H9 (cell line): ENCODE measurements around the gene SPRR4. TPM values are rescaled to one million over a fixed set of nuclear protein-coding genes. Genes with fewer than 3 reads are reported as not detected.

ENCODE experiments used
- DNase-seq: peaks from one replicate; pipeline ENCODE4 v3.0.0-alpha.2; 2017
- H2AFZ ChIP-seq: one replicate; pipeline ENCODE4 v1.6.1; 2013; ENCODE audit warnings: mild to moderate bottlenecking, low read length, control low read depth, moderate library complexity
- H2AK5ac ChIP-seq: 2 replicates; pipeline ENCODE4 v1.6.1; 2013; ENCODE audit warnings: low read length, control low read depth, mixed read lengths; ENCODE audit not compliant: insufficient read length
- H2BK120ac ChIP-seq: one replicate; pipeline ENCODE4 v1.6.1; 2013; ENCODE audit warnings: low read depth, mild to moderate bottlenecking, low read length, control low read depth, inconsistent platforms; ENCODE audit not compliant: poor library complexity, severe bottlenecking
- H2BK12ac ChIP-seq: 2 replicates; pipeline ENCODE4 v1.6.1; 2013; ENCODE audit warnings: low read length, control low read depth, mixed read lengths, low read depth; ENCODE audit not compliant: insufficient read length
- H2BK15ac ChIP-seq: 2 replicates; pipeline ENCODE4 v1.6.1; 2013; ENCODE audit warnings: low read depth, low read length, control low read depth
- H2BK20ac ChIP-seq: one replicate; pipeline ENCODE4 v1.6.1; 2013; ENCODE audit warnings: low read depth, mild to moderate bottlenecking, low read length, control low read depth, inconsistent platforms; ENCODE audit not compliant: poor library complexity, severe bottlenecking
- H2BK5ac ChIP-seq: 2 replicates; pipeline ENCODE4 v1.6.1; 2013; ENCODE audit warnings: low read length, control low read depth, mixed read lengths; ENCODE audit not compliant: insufficient read length
- H3K14ac ChIP-seq: 2 replicates; pipeline ENCODE4 v1.6.1; 2013; ENCODE audit warnings: low read length, control low read depth; ENCODE audit not compliant: insufficient read depth
- H3K18ac ChIP-seq: 2 replicates; pipeline ENCODE4 v1.6.1; 2013; ENCODE audit warnings: low read depth, mild to moderate bottlenecking, mixed read lengths, low read length, control low read depth; ENCODE audit not compliant: insufficient read length
- H3K23ac ChIP-seq: 2 replicates; pipeline ENCODE4 v1.6.1; 2013; ENCODE audit warnings: low read length, control low read depth, mixed read lengths, low read depth; ENCODE audit not compliant: insufficient read length
- H3K23me2 ChIP-seq: 2 replicates; pipeline ENCODE4 v1.6.1; 2013; ENCODE audit warnings: low read depth, mild to moderate bottlenecking, mixed read lengths, low read length, control low read depth; ENCODE audit not compliant: insufficient read length, poor library complexity, severe bottlenecking
- H3K27ac ChIP-seq: 2 replicates; pipeline ENCODE4 v1.5.1; 2013; ENCODE audit warnings: low read length, control low read depth, mixed read lengths, low read depth; ENCODE audit not compliant: insufficient read length
- H3K27me3 ChIP-seq: 2 replicates; pipeline ENCODE4 v1.6.1; 2013; ENCODE audit warnings: low read length, control low read depth, inconsistent platforms; ENCODE audit not compliant: insufficient read depth
- H3K4ac ChIP-seq: 2 replicates; pipeline ENCODE4 v1.6.1; 2013; ENCODE audit warnings: low read depth, mild to moderate bottlenecking, control low read depth, inconsistent platforms, low read length, moderate library complexity
- H3K4me1 ChIP-seq: 2 replicates; pipeline ENCODE4 v1.6.1; 2013; ENCODE audit warnings: low read length, control low read depth, inconsistent platforms; ENCODE audit not compliant: insufficient read depth
- H3K4me2 ChIP-seq: 2 replicates; pipeline ENCODE4 v1.6.1; 2013; ENCODE audit warnings: low read length, control low read depth, mixed read lengths; ENCODE audit not compliant: insufficient read length, insufficient read depth
- H3K56ac ChIP-seq: 2 replicates; pipeline ENCODE4 v1.6.1; 2013; ENCODE audit warnings: low read depth, mild to moderate bottlenecking, mixed read lengths, low read length, control low read depth; ENCODE audit not compliant: insufficient read length
- H3K79me1 ChIP-seq: 2 replicates; pipeline ENCODE4 v1.6.1; 2013; ENCODE audit warnings: low read depth, mild to moderate bottlenecking, moderate library complexity, low read length, control low read depth, inconsistent platforms; ENCODE audit not compliant: insufficient read depth, poor library complexity, severe bottlenecking
- H3K79me2 ChIP-seq: 2 replicates; pipeline ENCODE4 v1.6.1; 2013; ENCODE audit warnings: low read length, control low read depth, inconsistent platforms; ENCODE audit not compliant: insufficient read depth
- H3K9ac ChIP-seq: 2 replicates; pipeline ENCODE4 v1.6.1; 2013; ENCODE audit warnings: low read length, control low read depth, mixed read lengths; ENCODE audit not compliant: insufficient read length; ENCODE audit errors: extremely low read depth
- H3K9me3 ChIP-seq: one replicate; pipeline ENCODE4 v1.6.1; 2013; ENCODE audit warnings: low read depth, low read length, inconsistent platforms; ENCODE audit not compliant: control insufficient read depth
- H3T11ph ChIP-seq: one replicate; pipeline ENCODE4 v1.6.1; 2013; ENCODE audit warnings: mild to moderate bottlenecking, low read length, control low read depth, inconsistent platforms
- H4K20me1 ChIP-seq: one replicate; pipeline ENCODE4 v1.6.1; 2013; ENCODE audit not compliant: control insufficient read depth, insufficient read length, insufficient read depth
- H4K5ac ChIP-seq: 2 replicates; pipeline ENCODE4 v1.6.1; 2013; ENCODE audit warnings: low read depth, mild to moderate bottlenecking, mixed read lengths, low read length, control low read depth; ENCODE audit not compliant: insufficient read length
- H4K8ac ChIP-seq: replicated peaks from 2 replicates; pipeline ENCODE4 v1.6.1; 2013; ENCODE audit warnings: low read length, control low read depth, mixed read lengths, low read depth; ENCODE audit not compliant: insufficient read length
- H4K91ac ChIP-seq: 2 replicates; pipeline ENCODE4 v1.6.1; 2013; ENCODE audit warnings: low read depth, mild to moderate bottlenecking, moderate library complexity, mixed read lengths, low read length, control low read depth; ENCODE audit not compliant: insufficient read length
- H3K27ac Mint-ChIP-seq, 3 experiments: 2 replicates in 2 of 3; 3 replicates in 1 of 3; pipeline ENCODE4 v1.8.0; 2020 to 2021; ENCODE audit warnings: mixed read lengths in 3 of 3, mild to moderate bottlenecking in 1 of 3, moderate library complexity in 1 of 3
- H3K27me3 Mint-ChIP-seq: 2 replicates; pipeline ENCODE4 v1.8.0; 2021; ENCODE audit warnings: low read depth, mild to moderate bottlenecking, moderate library complexity, mixed read lengths
- H3K36me3 Mint-ChIP-seq, 3 experiments: 2 replicates in 2 of 3; 3 replicates in 1 of 3; pipeline ENCODE4 v1.8.0; 2020 to 2021; ENCODE audit warnings: low read depth in 3 of 3, mixed read lengths in 3 of 3; ENCODE audit not compliant: insufficient read depth in 1 of 3
- H3K4me1 Mint-ChIP-seq, 2 experiments: 2 replicates each; pipeline ENCODE4 v1.8.0; 2020; ENCODE audit warnings: mixed read lengths in 2 of 2
- H3K4me3 Mint-ChIP-seq, 2 experiments: 2 replicates in 1 of 2; 3 replicates in 1 of 2; pipeline ENCODE4 v1.8.0; 2020 to 2021; ENCODE audit warnings: mild to moderate bottlenecking in 2 of 2, mixed read lengths in 2 of 2, moderate library complexity in 1 of 2
- H3K9me3 Mint-ChIP-seq, 2 experiments: 2 replicates in 1 of 2; 3 replicates in 1 of 2; pipeline ENCODE4 v1.8.0; 2020; ENCODE audit warnings: mild to moderate bottlenecking in 2 of 2, mixed read lengths in 2 of 2, moderate library complexity in 1 of 2
- WGBS: extraction: QIAGEN DNeasy Blood & Tissue Kit; methylation state at CpG from one replicate; pipeline ENCODE4 v1.1.7; 2013; ENCODE audit warnings: missing lambda C conversion rate, low lambda C conversion rate, mixed read lengths; ENCODE audit not compliant: insufficient read length; ENCODE audit errors: extremely low coverage; 5-methylcytosine and 5-hydroxymethylcytosine counted together
- total RNA-seq: library from RNA; stranded (reverse); gene quantifications from 2 replicates; pipeline ENCODE4 v1.2.1, GENCODE V29; 2021
- TF ChIP-seq, protein P1 (sequence below): fragments of 200-600 bp; sonication (generic); conservative IDR thresholded peaks from 3 replicates; pipeline ENCODE4 v1.8.0; 2021; ENCODE audit warnings: antibody characterized with exemption, mild to moderate bottlenecking

SPRR4 gene
- total RNA-seq, 1 experiment from 2014 or later, result not detected

DNA sequence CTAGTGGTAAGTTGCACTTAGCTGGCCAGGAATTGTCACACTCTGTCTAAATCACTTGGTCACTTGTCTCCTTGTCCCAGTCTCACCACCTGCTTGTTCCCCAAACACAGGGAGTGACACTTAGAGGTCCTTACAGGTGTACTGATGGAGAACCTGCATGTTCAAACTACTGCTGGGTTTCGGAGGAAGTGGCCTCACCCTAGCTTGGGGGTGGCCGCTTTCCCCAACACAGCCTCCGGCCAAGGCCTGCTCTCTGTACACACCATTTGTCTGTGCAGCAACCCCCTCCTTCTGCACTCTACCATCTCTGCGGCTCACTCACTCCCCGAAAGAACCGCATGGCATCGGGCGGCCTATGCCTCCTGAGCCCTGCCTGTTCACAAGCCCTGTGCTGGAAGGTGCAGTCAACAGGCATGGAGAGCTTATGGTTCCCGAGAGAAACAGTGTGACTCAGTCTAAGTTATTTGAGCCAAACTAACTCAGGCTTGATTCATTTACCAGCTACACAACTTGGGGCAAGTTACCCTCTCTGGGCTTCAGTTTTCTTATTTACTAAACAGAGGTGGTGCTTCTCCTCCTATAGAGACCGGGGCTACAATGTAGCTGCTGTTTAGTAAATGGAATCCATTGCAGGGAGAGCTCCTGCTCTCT is 10.5 kb upstream of the SPRR4 start:
- no peaks in the 10 kb centered on the region for H3K79me2 ChIP-seq
- H2AFZ ChIP-seq, result no peak overlapping the region
- no peaks in the 10 kb centered on the region for H3K9me3 ChIP-seq
- Mint-ChIP-seq H3K36me3 (no peaks in the 10 kb centered on the region), H3K27me3 (peaks cover 2% of the 10 kb centered on the region; the same call in 1 of the 2 replicates), H3K4me1 (no peaks in the 10 kb centered on the region), H3K9me3 (peaks cover 0 to 21% of the 10 kb centered on the region in 2 experiments; a peak in 4 of 5 replicates), H3K4me3 (no peak overlapping the region), H3K27ac (no peak overlapping the region)
- H2BK12ac ChIP-seq, result no peak overlapping the region
- H2BK20ac ChIP-seq, result no peak overlapping the region
- H3K79me1 ChIP-seq, result no peaks in the 10 kb centered on the region
- no peak overlapping the region for H4K91ac ChIP-seq
- TF ChIP-seq, protein P1, sequence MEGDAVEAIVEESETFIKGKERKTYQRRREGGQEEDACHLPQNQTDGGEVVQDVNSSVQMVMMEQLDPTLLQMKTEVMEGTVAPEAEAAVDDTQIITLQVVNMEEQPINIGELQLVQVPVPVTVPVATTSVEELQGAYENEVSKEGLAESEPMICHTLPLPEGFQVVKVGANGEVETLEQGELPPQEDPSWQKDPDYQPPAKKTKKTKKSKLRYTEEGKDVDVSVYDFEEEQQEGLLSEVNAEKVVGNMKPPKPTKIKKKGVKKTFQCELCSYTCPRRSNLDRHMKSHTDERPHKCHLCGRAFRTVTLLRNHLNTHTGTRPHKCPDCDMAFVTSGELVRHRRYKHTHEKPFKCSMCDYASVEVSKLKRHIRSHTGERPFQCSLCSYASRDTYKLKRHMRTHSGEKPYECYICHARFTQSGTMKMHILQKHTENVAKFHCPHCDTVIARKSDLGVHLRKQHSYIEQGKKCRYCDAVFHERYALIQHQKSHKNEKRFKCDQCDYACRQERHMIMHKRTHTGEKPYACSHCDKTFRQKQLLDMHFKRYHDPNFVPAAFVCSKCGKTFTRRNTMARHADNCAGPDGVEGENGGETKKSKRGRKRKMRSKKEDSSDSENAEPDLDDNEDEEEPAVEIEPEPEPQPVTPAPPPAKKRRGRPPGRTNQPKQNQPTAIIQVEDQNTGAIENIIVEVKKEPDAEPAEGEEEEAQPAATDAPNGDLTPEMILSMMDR, result no peak
- no peak overlapping the region for H3K4ac ChIP-seq
- H3T11ph ChIP-seq, result no peak overlapping the region
- WGBS, result no CpG with 5 or more reads among the region's 10 CpGs
- no peak overlapping the region for H2BK120ac ChIP-seq
- H4K5ac ChIP-seq, result no peak overlapping the region
- no peak overlapping the region for H3K27ac ChIP-seq
- no peak overlapping the region for H3K9ac ChIP-seq
- H2AK5ac ChIP-seq, result no peak overlapping the region
- no peak overlapping the region for H3K14ac ChIP-seq
- H3K27me3 ChIP-seq, result no peaks in the 10 kb centered on the region
- no peak overlapping the region for H4K8ac ChIP-seq
- no peaks in the 10 kb centered on the region for H4K20me1 ChIP-seq
- no peak overlapping the region for H3K18ac ChIP-seq
- H3K23me2 ChIP-seq, result no peaks in the 10 kb centered on the region
- no peak overlapping the region for H3K4me2 ChIP-seq
- no peak for DNase-seq
- H3K4me1 ChIP-seq, result no peaks in the 10 kb centered on the region
- H2BK5ac ChIP-seq, result no peak overlapping the region
- no peak overlapping the region for H3K56ac ChIP-seq
- no peak overlapping the region for H2BK15ac ChIP-seq
- H3K23ac ChIP-seq, result no peak overlapping the region
